Fibroblast of the aortic adventitia (primary cell): ENCODE measurements around the gene FHOD1. TPM values are rescaled to one million over a fixed set of nuclear protein-coding genes. Genes with fewer than 3 reads are reported as not detected.

Experiments
- DNase-seq: peaks from one replicate; pipeline ENCODE4 v3.0.0-alpha.2; 2010; ENCODE audit warnings: low read depth
- H3K4me3 ChIP-seq: 2 replicates; pipeline ENCODE4 v1.5.1; 2011; ENCODE audit warnings: low read depth, mild to moderate bottlenecking, control low read depth, low read length, moderate library complexity
- total RNA-seq: library from RNA; depleted of rRNA; stranded (reverse); fragments of >200 nt; gene quantifications from 2 replicates; pipeline ENCODE4 v1.2.3, GENCODE V29; 2012; ENCODE audit warnings: low replicate concordance
- TF ChIP-seq, protein P1 (sequence below): IDR thresholded peaks from 2 replicates; pipeline ENCODE4 v1.5.1; 2011; ENCODE audit warnings: mild to moderate bottlenecking, low read length, control low read depth, inconsistent platforms; ENCODE audit not compliant: insufficient read depth

FHOD1 gene
- total RNA-seq, 1 donor, result 14.1 TPM

DNA sequence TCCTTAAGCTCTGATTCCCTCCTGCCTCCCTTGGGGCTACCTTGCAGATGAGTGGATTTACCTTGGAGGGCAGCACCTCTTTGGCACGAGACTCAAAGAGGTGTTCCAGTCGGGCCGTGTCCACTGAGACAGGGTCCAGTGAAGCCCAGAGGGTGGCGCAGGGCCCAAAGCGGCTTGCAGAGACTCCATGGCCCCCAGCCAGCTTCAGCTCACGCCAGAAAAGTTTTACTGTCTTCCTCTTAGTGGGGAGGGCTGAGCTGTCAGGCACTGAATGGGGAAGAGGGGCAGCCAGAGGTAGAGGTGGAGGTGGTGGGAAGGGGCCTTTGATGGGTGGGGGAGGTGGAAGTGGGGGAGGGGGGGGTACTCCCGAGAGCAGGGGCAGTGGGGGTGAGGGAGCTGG lies 13.7 kb downstream of the FHOD1 start:
- DNase-seq, result no peak
- TF ChIP-seq, protein P1, sequence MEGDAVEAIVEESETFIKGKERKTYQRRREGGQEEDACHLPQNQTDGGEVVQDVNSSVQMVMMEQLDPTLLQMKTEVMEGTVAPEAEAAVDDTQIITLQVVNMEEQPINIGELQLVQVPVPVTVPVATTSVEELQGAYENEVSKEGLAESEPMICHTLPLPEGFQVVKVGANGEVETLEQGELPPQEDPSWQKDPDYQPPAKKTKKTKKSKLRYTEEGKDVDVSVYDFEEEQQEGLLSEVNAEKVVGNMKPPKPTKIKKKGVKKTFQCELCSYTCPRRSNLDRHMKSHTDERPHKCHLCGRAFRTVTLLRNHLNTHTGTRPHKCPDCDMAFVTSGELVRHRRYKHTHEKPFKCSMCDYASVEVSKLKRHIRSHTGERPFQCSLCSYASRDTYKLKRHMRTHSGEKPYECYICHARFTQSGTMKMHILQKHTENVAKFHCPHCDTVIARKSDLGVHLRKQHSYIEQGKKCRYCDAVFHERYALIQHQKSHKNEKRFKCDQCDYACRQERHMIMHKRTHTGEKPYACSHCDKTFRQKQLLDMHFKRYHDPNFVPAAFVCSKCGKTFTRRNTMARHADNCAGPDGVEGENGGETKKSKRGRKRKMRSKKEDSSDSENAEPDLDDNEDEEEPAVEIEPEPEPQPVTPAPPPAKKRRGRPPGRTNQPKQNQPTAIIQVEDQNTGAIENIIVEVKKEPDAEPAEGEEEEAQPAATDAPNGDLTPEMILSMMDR, result no peak

DNA sequence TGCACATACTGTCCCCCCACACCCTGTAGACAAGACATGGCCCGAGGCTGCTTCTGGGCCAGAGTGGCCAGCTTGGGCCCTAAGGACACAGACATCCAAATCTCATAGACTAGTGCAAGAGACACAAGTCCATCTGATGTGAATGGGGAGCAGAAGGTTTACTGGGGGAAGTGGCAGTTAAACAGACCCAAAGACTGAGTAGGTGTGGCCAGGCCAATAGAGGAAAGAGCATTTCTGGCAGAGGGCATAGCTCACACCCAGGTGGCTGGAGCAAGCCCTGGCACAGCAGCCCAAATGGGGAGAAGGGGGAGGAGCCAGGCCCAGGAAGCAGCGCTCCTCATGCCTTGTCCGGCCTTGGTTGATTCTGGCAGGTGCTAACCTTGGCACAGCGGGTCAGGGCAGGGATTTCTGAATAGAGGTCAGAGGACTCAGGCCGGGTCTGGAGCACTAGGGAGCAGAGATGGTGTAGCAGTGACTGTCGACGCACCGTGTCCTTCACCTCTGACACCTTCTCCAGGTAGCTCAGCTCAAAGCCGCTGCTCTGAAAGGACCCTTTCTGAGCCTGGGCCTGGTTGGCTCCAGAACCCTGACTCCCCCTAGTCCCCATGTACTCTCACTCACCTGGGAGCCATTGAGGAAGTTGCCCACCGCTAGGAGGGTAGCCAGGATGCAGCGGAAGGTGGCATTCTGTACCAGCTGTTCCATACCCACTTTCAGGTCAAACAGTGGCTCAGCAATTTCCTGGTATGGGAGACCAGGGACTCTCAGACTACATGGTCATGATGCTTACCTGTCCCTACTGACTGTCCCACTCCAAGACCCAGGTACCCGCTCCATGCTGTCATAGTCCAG lies 16.2 kb downstream of the FHOD1 start:
- no peak for DNase-seq
- no peak overlapping the region for H3K4me3 ChIP-seq
- TF ChIP-seq, protein P1, result no peak

More for the DNA sequence above, 13.7 kb downstream of the FHOD1 start:
- H3K4me3 ChIP-seq, result no peak overlapping the region

DNA sequence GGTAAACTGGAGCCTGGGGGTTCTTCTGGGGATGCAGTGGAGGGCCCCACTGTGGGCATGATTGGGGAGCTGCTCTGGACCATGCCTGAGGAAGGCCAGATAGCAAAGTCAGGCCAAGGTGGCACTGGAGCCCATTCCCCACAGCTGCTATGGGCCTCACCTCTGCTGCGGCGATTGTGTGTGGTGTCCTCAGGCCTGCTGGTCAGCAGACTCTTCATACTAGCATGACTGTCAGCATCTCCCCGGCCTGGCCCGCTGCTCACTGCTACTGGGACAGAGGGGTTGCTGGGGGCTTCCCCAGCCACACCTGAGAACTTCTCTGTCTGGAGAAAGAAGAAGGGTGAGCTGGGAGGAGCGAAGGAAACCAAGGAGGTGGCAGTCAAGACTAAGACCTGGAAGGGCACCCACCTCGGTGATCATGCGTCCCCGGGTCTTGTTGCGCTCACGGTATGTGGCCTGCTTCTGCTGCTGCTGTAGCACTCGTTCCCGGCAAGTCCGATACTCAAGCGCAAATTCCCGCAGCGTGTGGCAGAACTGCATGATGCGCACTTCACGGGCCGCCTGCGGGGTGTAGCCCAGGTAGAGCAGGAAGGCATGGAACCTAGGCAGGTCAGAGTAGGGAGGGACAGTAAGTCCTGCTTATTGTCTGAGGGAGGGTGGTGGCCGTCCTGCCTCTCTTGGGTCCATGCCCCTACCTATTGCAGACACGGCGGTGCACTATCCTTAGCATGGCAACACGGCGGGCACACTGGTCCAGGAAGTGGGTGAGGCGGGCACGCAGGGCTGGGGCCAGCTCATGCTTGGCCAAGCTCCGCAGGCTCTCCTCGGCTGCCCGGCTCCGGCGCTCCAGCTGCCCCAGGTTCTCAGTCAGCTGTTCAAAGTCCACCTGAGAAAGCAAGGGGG lies 17.1 kb downstream of the FHOD1 start:
- no peak for DNase-seq
- H3K4me3 ChIP-seq, result no peak overlapping the region
- TF ChIP-seq, protein P1, result no peak

DNA sequence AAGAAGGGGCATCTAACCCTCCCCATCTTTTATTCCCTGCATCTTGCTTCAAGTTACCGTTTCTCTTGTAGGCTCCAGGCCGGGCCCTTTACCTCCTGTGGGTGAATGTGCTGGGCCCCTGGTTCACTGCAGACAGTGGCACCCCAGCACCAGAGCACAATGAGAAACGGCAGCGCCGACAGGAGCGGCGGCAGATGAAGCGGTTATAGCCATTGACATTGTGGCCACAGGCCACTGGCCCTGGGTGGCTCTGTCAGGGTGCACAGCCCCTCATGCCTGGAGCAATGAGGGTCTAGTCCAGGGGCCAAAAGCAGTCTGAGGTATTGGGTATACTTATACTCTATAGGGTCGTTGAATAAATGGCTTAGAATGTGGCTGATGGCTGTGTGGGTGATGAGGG lies 18.4 kb downstream of the FHOD1 start:
- TF ChIP-seq, protein P1, result no peak
- no peak for DNase-seq
- H3K4me3 ChIP-seq, result no peak overlapping the region

DNA sequence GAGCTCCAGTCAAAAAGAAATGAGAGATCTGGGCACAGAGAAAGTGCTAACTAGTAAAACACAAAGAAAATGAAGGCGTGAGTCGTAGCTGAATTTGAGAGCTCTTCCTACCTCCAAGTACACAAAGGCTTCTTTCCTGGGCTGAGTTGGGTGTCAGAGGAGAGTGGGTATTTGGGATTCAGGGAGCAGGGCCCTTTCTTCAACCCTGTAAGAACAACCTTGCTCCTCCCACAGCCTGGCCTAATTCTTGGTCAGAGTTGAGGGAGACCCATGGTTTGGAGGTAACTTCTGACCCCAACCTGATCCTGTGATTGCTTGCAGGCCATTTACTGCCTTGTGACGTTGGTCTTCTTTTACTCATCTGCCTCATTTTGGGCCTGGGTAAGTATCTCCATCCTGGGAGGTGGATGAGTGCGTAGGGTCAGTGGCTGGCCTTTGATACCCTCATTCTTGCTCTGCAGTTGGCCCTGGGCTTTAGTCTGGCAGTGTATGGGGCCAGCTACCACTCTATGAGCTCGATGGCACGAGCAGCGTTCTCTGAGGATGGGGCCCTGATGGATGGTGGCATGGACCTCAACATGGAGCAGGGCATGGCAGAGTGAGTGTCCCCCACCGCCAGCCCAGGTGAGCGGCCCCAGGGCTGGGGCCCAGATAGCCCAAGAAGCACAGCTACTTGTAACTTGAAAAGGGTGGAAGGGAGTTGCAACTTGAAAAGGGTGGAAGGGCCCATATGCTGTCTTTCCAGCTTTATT lies 19.1 kb downstream of the FHOD1 start:
- DNase-seq, result no peak
- TF ChIP-seq, protein P1, result no peak
- peak overlapping the region; percentile 100 for H3K4me3 ChIP-seq

DNA sequence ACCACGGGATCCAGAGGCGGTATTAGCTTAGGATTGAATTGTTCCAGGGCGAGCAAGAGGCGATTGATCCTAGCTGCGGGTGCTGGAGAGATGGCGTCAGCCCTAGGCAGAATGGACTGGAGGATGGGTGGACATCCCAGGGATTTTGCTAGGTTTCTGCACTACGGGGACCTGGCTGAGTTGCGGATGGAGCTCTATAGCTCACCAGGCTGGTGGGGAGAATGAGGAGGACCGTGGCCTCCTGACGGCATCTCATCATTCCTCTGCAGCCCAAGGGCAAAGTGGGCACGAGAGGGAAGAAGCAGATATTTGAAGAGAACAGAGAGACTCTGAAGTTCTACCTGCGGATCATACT lies 19.7 kb downstream of the FHOD1 start:
- DNase-seq, result no peak
- TF ChIP-seq, protein P1, result no peak
- H3K4me3 ChIP-seq, result peak overlapping the region; percentile 100
